ENCODE measurements around the gene ITGAL. TPM values are rescaled to one million over a fixed set of nuclear protein-coding genes. Genes with fewer than 3 reads are reported as not detected.
A peak's percentile ranks its signal among the peaks of the same experiment; 100 is the strongest.

The ITGAL gene
- total and polyA plus RNA-seq, 2 donors = 48.6 to 51.3 TPM

- H3K27ac ChIP-seq (ENCODE audit: low read depth in 1 of 2, low read length in 1 of 2) = peak overlapping the region in 1 of 2 donors; percentile 52
- no peaks in the 10 kb centered on the region for H3K9me3 ChIP-seq (ENCODE audit: control insufficient read depth in 2 of 2, insufficient read depth in 1 of 2, low read length in 1 of 2)
- no peak for DNase-seq (ENCODE audit: low read depth in 6 of 9, low spot score in 9 of 9)
- H3K4me1 ChIP-seq (ENCODE audit: control insufficient read depth in 2 of 2, insufficient read depth in 2 of 2, low read length in 2 of 2) = peaks cover 0 to 5% of the 10 kb centered on the region in 2 donors
- 97% methylated on average over 3 of the region's 3 CpGs for WGBS
- H3K27me3 ChIP-seq (ENCODE audit: control insufficient read depth in 2 of 2, insufficient read depth in 1 of 2, low read length in 1 of 2) = no peaks in the 10 kb centered on the region
- H3K4me3 ChIP-seq (ENCODE audit: low read length in 2 of 2) = no peak overlapping the region
- H3K36me3 ChIP-seq (ENCODE audit: control insufficient read depth in 2 of 2, insufficient read depth in 2 of 2, low read length in 1 of 2) = peaks cover 79 to 86% of the 10 kb centered on the region in 2 donors
Observed at GRCh38 chr16:30482366-30482765, 9.8 kb downstream of the ITGAL start.

DNA sequence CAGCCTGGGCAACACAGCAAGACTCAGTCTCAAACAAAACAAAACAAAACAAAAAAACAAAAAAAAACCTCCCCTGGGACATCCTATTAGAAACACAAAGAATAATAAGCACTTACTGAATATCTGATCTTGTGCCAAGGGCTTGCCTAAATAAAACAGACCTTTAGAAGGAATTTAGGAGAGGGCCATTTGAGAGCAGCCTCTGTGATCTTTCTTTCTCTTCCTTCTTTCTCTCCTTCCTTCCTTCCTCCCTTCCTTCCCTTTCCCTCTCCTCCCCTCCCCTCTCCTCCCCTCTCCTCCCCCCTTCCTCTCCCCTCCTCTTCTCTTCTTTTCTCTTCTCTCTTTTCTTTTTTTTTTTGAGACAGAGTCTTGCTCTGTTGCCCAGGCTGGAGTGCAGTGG, 12.3 kb downstream of the ITGAL start:
- no peaks in the 10 kb centered on the region for H3K27me3 ChIP-seq (ENCODE audit: control insufficient read depth in 2 of 2, insufficient read depth in 1 of 2, low read length in 1 of 2)
- H3K9me3 ChIP-seq (ENCODE audit: control insufficient read depth in 2 of 2, insufficient read depth in 1 of 2, low read length in 1 of 2) = no peaks in the 10 kb centered on the region
- DNase-seq (ENCODE audit: low read depth in 6 of 9, low spot score in 9 of 9) = no peak
- peaks cover 0 to 3% of the 10 kb centered on the region in 2 donors for H3K4me1 ChIP-seq (ENCODE audit: control insufficient read depth in 2 of 2, insufficient read depth in 2 of 2, low read length in 2 of 2)
- peaks cover 93 to 98% of the 10 kb centered on the region in 2 donors for H3K36me3 ChIP-seq (ENCODE audit: control insufficient read depth in 2 of 2, insufficient read depth in 2 of 2, low read length in 1 of 2)
- no peak overlapping the region for H3K27ac ChIP-seq (ENCODE audit: low read depth in 1 of 2, low read length in 1 of 2)
- H3K4me3 ChIP-seq (ENCODE audit: low read length in 2 of 2) = no peak overlapping the region

- H3K27me3 ChIP-seq (ENCODE audit: control insufficient read depth in 2 of 2, insufficient read depth in 1 of 2, low read length in 1 of 2) = no peaks in the 10 kb centered on the region
- no peak overlapping the region for H3K4me3 ChIP-seq (ENCODE audit: low read length in 2 of 2)
- WGBS = 98% methylated on average over 7 of the region's 7 CpGs
- no peak for DNase-seq (ENCODE audit: low read depth in 6 of 9, low spot score in 9 of 9)
- H3K4me1 ChIP-seq (ENCODE audit: control insufficient read depth in 2 of 2, insufficient read depth in 2 of 2, low read length in 2 of 2) = no peaks in the 10 kb centered on the region
- peaks cover 91 to 98% of the 10 kb centered on the region in 2 donors for H3K36me3 ChIP-seq (ENCODE audit: control insufficient read depth in 2 of 2, insufficient read depth in 2 of 2, low read length in 1 of 2)
- no peak overlapping the region for H3K27ac ChIP-seq (ENCODE audit: low read depth in 1 of 2, low read length in 1 of 2)
- no peaks in the 10 kb centered on the region for H3K9me3 ChIP-seq (ENCODE audit: control insufficient read depth in 2 of 2, insufficient read depth in 1 of 2, low read length in 1 of 2)
Observed at GRCh38 chr16:30485818-30486436, 13.4 kb downstream of the ITGAL start.

DNA sequence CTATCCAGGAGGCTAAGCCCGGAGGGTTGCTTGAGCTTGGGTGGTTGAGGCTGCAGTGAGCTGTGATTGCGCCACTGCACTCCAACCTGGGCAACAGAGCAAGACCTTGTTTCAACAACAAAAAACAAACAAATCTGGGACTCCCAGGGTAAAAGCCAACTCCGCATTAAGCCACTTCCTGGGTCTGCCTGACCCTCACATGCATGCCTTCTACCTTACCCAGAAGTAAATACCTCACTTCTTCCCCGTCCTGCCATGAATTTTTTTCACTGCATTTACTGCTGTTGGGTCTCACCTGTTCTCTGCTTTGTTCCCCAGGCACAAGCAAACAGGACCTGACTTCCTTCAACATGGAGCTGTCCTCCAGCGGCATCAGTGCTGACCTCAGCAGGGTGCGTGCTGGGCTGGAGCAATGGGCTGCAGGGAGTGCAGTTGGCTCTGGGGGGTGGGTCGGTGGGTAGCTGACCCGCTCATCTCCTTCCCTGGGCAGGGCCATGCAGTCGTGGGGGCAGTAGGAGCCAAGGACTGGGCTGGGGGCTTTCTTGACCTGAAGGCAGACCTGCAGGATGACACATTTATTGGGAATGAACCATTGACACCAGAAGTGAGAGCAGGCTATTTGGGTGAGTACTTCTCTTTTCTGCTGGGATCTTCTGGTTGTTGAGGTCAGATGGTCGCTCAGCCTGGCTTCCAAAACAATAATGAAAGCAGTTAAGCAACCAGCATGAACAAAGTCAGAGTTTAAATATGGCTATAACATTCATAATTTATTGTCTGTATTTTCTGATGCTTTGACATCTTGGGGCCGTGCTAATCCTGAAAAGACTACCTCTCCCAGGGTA, 16.4 kb downstream of the ITGAL start:
- no peaks in the 10 kb centered on the region for H3K9me3 ChIP-seq (ENCODE audit: control insufficient read depth in 2 of 2, insufficient read depth in 1 of 2, low read length in 1 of 2)
- no peaks in the 10 kb centered on the region for H3K27me3 ChIP-seq (ENCODE audit: control insufficient read depth in 2 of 2, insufficient read depth in 1 of 2, low read length in 1 of 2)
- no peak overlapping the region for H3K4me3 ChIP-seq (ENCODE audit: low read length in 2 of 2)
- H3K36me3 ChIP-seq (ENCODE audit: control insufficient read depth in 2 of 2, insufficient read depth in 2 of 2, low read length in 1 of 2) = peaks cover 69 to 95% of the 10 kb centered on the region in 2 donors
- no peaks in the 10 kb centered on the region for H3K4me1 ChIP-seq (ENCODE audit: control insufficient read depth in 2 of 2, insufficient read depth in 2 of 2, low read length in 2 of 2)
- H3K27ac ChIP-seq (ENCODE audit: low read depth in 1 of 2, low read length in 1 of 2) = peak overlapping the region in 1 of 2 donors; percentile 5
- 91% methylated on average over 11 of the region's 11 CpGs for WGBS
- DNase-seq (ENCODE audit: low read depth in 6 of 9, low spot score in 9 of 9) = no peak

- H3K27ac ChIP-seq (ENCODE audit: low read depth in 1 of 2, low read length in 1 of 2) = no peak overlapping the region
- H3K9me3 ChIP-seq (ENCODE audit: control insufficient read depth in 2 of 2, insufficient read depth in 1 of 2, low read length in 1 of 2) = no peaks in the 10 kb centered on the region
- DNase-seq (ENCODE audit: low read depth in 6 of 9, low spot score in 9 of 9) = no peak
- H3K36me3 ChIP-seq (ENCODE audit: control insufficient read depth in 2 of 2, insufficient read depth in 2 of 2, low read length in 1 of 2) = peaks cover 75 to 97% of the 10 kb centered on the region in 2 donors
- H3K27me3 ChIP-seq (ENCODE audit: control insufficient read depth in 2 of 2, insufficient read depth in 1 of 2, low read length in 1 of 2) = no peaks in the 10 kb centered on the region
- WGBS = 95% methylated on average over 6 of the region's 6 CpGs
- no peak overlapping the region for H3K4me3 ChIP-seq (ENCODE audit: low read length in 2 of 2)
- no peaks in the 10 kb centered on the region for H3K4me1 ChIP-seq (ENCODE audit: control insufficient read depth in 2 of 2, insufficient read depth in 2 of 2, low read length in 2 of 2)
Observed at GRCh38 chr16:30490210-30490609, 17.7 kb downstream of the ITGAL start.

DNA sequence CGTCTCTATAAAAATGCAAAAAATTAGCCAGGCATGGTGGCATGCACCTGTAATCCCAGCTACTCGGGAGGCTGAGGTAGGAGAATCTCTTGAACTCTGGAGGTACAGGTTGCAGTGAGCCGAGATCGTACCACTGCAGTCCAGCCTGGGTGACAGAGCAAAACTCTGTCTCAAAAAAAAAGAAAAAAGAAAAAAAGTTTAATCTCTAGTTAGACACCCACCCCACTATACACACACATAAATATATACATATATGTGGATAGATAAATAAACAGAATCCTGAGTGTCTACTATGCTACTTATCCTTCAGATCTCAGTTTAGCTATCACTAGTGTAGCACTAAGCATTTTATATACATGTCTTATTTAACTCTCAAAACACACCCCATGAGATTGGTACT, 18.7 kb downstream of the ITGAL start:
- H3K4me3 ChIP-seq (ENCODE audit: low read length in 2 of 2) = no peak overlapping the region
- no peak for DNase-seq (ENCODE audit: low read depth in 6 of 9, low spot score in 9 of 9)
- WGBS = 94% methylated on average over 4 of the region's 4 CpGs
- no peak overlapping the region for H3K27ac ChIP-seq (ENCODE audit: low read depth in 1 of 2, low read length in 1 of 2)
- no peaks in the 10 kb centered on the region for H3K4me1 ChIP-seq (ENCODE audit: control insufficient read depth in 2 of 2, insufficient read depth in 2 of 2, low read length in 2 of 2)
- H3K36me3 ChIP-seq (ENCODE audit: control insufficient read depth in 2 of 2, insufficient read depth in 2 of 2, low read length in 1 of 2) = peaks cover 75 to 97% of the 10 kb centered on the region in 2 donors
- no peaks in the 10 kb centered on the region for H3K27me3 ChIP-seq (ENCODE audit: control insufficient read depth in 2 of 2, insufficient read depth in 1 of 2, low read length in 1 of 2)
- no peaks in the 10 kb centered on the region for H3K9me3 ChIP-seq (ENCODE audit: control insufficient read depth in 2 of 2, insufficient read depth in 1 of 2, low read length in 1 of 2)

- no peak for DNase-seq (ENCODE audit: low read depth in 6 of 9, low spot score in 9 of 9)
- Histone ChIP-seq H3K4me3 (ENCODE audit: low read length in 2 of 2) (no peak overlapping the region), H3K27ac (ENCODE audit: low read depth in 1 of 2, low read length in 1 of 2) (no peak overlapping the region)
Observed at GRCh38 chr16:30491744-30492308, 19.3 kb downstream of the ITGAL start.

DNA sequence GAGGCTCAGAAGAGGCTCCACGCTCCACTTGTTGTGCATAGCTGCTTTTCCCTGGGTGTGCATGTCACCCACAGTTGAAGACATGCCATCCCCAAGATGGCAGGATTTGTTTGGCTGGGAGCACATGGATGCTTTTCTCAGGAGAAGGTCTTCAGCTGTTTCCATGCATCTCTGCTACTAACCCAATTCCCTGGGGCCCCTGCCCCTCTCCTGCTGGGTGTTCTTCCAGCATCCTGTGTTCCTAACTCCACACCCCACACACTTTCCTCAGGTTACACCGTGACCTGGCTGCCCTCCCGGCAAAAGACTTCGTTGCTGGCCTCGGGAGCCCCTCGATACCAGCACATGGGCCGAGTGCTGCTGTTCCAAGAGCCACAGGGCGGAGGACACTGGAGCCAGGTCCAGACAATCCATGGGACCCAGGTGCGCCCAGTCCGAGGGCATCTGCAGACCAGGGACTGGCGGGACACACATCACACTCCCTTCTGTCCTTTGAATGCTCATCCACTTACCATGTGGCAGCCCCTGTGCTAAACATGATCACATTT, 21.5 kb downstream of the ITGAL start:
- H3K4me1 ChIP-seq (ENCODE audit: control insufficient read depth in 2 of 2, insufficient read depth in 2 of 2, low read length in 2 of 2) = no peaks in the 10 kb centered on the region
- no peaks in the 10 kb centered on the region for H3K27me3 ChIP-seq (ENCODE audit: control insufficient read depth in 2 of 2, insufficient read depth in 1 of 2, low read length in 1 of 2)
- H3K4me3 ChIP-seq (ENCODE audit: low read length in 2 of 2) = no peak overlapping the region
- no peaks in the 10 kb centered on the region for H3K9me3 ChIP-seq (ENCODE audit: control insufficient read depth in 2 of 2, insufficient read depth in 1 of 2, low read length in 1 of 2)
- H3K27ac ChIP-seq (ENCODE audit: low read depth in 1 of 2, low read length in 1 of 2) = no peak overlapping the region
- 96% methylated on average over 11 of the region's 11 CpGs for WGBS
- H3K36me3 ChIP-seq (ENCODE audit: control insufficient read depth in 2 of 2, insufficient read depth in 2 of 2, low read length in 1 of 2) = peaks cover 75 to 95% of the 10 kb centered on the region in 2 donors
- DNase-seq (ENCODE audit: low read depth in 6 of 9, low spot score in 9 of 9) = no peak

More at GRCh38 chr16:30491744-30492308, 19.3 kb downstream of the ITGAL start:
- H3K27me3 ChIP-seq (ENCODE audit: control insufficient read depth in 2 of 2, insufficient read depth in 1 of 2, low read length in 1 of 2) = no peaks in the 10 kb centered on the region
- H3K4me1 ChIP-seq (ENCODE audit: control insufficient read depth in 2 of 2, insufficient read depth in 2 of 2, low read length in 2 of 2) = no peaks in the 10 kb centered on the region
- peaks cover 75 to 97% of the 10 kb centered on the region in 2 donors for H3K36me3 ChIP-seq (ENCODE audit: control insufficient read depth in 2 of 2, insufficient read depth in 2 of 2, low read length in 1 of 2)
- WGBS = 82% methylated on average over 6 of the region's 6 CpGs
- no peaks in the 10 kb centered on the region for H3K9me3 ChIP-seq (ENCODE audit: control insufficient read depth in 2 of 2, insufficient read depth in 1 of 2, low read length in 1 of 2)

GRCh38 chr16:30494709-30495108, 22.2 kb downstream of the ITGAL start:
- DNase-seq (ENCODE audit: low read depth in 6 of 9, low spot score in 9 of 9) = no peak
- H3K27me3 ChIP-seq (ENCODE audit: control insufficient read depth in 2 of 2, insufficient read depth in 1 of 2, low read length in 1 of 2) = no peaks in the 10 kb centered on the region
- no peaks in the 10 kb centered on the region for H3K9me3 ChIP-seq (ENCODE audit: control insufficient read depth in 2 of 2, insufficient read depth in 1 of 2, low read length in 1 of 2)
- H3K4me3 ChIP-seq (ENCODE audit: low read length in 2 of 2) = no peak overlapping the region
- 94% methylated on average over 12 of the region's 12 CpGs for WGBS
- peaks cover 75 to 94% of the 10 kb centered on the region in 2 donors for H3K36me3 ChIP-seq (ENCODE audit: control insufficient read depth in 2 of 2, insufficient read depth in 2 of 2, low read length in 1 of 2)
- H3K27ac ChIP-seq (ENCODE audit: low read depth in 1 of 2, low read length in 1 of 2) = no peak overlapping the region
- H3K4me1 ChIP-seq (ENCODE audit: control insufficient read depth in 2 of 2, insufficient read depth in 2 of 2, low read length in 2 of 2) = no peaks in the 10 kb centered on the region

Measured in thymus (tissue), 11 donors.